ENCODE data around the gene COL27A1. TPM values are rescaled to one million over a fixed set of nuclear protein-coding genes. Genes with fewer than 3 reads are reported as not detected.

Gene COL27A1
- total RNA-seq, 2 experiments from 2014 or later = 0.50 to 1.2 TPM

DNA sequence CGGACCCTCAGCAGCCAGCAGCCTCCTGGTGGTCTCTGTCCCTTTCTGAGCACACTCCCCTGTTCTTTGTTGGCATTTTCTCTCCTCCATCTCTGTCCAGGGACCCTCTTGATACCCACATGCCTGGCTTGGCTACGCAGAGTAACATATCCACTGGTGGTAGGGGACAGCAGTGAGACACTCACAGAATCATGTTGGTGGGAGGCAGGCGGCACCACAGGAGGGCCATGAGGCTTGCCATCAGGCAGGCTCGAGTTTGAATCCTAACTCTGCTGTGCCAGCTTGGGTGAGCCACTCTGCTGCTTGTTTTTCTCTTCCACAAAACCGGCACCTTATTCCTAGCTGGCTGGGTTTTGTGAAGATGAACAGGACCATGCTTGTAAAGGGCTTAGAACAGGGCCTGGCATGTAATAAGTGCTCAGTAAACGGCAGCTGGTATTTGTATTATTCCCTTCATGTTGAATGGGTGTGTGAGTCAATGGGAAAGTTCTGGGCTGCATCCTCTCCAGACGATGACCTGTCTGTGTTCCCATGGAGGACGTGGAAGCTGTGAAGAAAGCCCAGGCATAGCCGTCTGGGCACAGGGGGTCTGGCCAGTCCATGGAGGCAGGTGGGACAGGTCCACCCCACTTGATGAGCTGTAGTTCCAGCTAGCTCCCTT, 2.3 kb downstream of the COL27A1 start:
- ChIA-PET POLR2A (no interaction called here), CTCF (interaction anchor here (0.8 to 1.6 kb wide), 4 partner anchors 74 to 141 kb away, joined by 3 to 5 read pairs (median 3); no protein-coding TSS in a partner anchor)
- Mint-ChIP-seq H3K36me3 (ENCODE audit: low read depth) (no peaks in the 10 kb centered on the region), H3K4me1 (peaks cover 17% of the 10 kb centered on the region), H3K27ac (no peak overlapping the region), H3K4me3 (peak overlapping the region; percentile 33), H3K9me3 (no peaks in the 10 kb centered on the region), H3K27me3 (peaks cover 47% of the 10 kb centered on the region)
- DNase-seq = no peak

DNA sequence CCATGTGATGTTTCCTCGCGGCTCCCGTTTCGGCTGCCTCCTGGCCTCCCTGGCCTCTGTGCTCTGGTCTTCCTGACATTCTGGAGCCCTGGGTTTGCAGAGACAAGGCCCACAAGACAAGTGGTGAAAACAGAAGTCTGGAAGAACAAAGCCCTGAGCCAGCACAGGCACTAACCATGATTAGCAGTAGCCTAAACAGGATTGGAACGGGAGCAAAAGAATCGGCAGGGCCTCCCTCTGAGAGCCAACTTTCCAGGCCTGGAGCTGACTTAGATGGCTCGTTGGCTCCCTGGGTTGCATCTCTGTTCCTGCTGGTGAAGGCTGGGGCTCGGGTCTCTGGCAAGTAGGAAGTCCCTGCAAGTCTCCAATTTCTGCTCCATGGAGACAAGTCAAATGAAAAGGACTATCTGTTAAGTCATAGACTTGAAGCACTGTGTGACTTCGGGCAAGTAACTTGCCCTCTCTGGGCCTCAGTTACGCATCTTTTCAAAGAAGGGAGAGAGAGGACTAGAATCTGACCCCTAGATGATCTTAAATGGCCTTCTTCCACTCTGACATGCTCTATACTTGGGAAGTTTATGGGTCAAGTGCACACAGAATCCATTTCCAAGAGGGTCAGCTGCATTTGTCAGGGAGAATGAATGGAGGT, 3.3 kb downstream of the COL27A1 start:
- Mint-ChIP-seq H3K4me1 (peaks cover 17% of the 10 kb centered on the region), H3K36me3 (ENCODE audit: low read depth) (no peaks in the 10 kb centered on the region), H3K27me3 (peaks cover 40% of the 10 kb centered on the region), H3K9me3 (no peaks in the 10 kb centered on the region), H3K4me3 (no peak overlapping the region), H3K27ac (no peak overlapping the region)
- DNase-seq = no peak
- CTCF ChIA-PET = interaction anchor here (1.0 to 1.6 kb wide), 2 partner anchors 75 to 132 kb away, joined by 3 read pairs; no protein-coding TSS in a partner anchor
- POLR2A ChIA-PET = no interaction called here

DNA sequence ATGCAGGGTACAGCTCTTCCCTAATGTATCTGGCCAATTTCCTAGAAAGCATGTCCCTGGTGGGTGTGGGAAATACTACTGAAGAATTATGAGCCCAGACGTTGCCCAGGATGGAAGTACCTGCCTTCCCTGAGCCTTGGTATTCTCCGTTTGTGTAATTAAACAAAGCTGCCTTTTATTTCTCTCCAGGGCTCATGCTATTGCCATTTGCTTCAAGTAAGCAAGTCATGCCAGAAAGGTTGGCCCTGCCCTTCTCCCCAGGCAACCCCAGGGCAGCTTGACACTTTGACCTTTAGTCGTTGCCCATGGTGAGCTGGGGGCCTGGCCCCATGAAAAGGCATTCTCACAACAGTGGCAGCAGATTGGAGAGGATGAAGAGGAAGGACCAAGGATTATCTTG, 4.4 kb downstream of the COL27A1 start:
- Mint-ChIP-seq H3K36me3 (ENCODE audit: low read depth) (no peaks in the 10 kb centered on the region), H3K4me1 (peaks cover 12% of the 10 kb centered on the region), H3K9me3 (no peaks in the 10 kb centered on the region), H3K27ac (no peak overlapping the region), H3K27me3 (peaks cover 35% of the 10 kb centered on the region), H3K4me3 (no peak overlapping the region)
- POLR2A ChIA-PET = no interaction called here
- CTCF ChIA-PET = interaction anchor here (1.1 kb wide), 1 partner anchor 51 kb away, joined by 5 read pairs; no protein-coding TSS in a partner anchor
- no peak for DNase-seq

DNA sequence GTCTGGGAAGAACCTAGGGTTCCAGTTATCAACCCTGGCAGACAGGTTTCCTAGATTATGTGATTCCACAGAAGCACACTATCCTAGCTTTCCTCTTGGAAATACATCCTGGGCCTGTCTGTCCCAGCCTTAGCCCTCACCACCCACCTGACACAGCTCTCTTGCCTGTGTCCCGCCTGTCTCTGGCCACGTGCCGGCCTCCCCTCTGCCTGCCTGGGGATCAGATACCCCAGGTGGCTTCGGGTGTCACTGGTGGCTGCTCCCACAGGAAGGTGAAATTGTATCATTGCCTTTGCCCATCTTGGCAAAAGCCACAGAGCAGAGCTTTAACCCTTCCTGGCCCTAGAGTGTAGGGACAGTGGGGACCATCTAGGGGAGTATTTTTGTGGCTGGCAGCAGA, 6.2 kb downstream of the COL27A1 start:
- no peak overlapping the region for H3K27ac Mint-ChIP-seq
- peaks cover 4% of the 10 kb centered on the region for H3K4me1 Mint-ChIP-seq
- H3K4me3 Mint-ChIP-seq = no peak overlapping the region
- ChIA-PET CTCF (no interaction called here), POLR2A (no interaction called here)
- H3K36me3 Mint-ChIP-seq (ENCODE audit: low read depth) = no peaks in the 10 kb centered on the region
- no peaks in the 10 kb centered on the region for H3K9me3 Mint-ChIP-seq
- peaks cover 23% of the 10 kb centered on the region for H3K27me3 Mint-ChIP-seq
- no peak for DNase-seq

DNA sequence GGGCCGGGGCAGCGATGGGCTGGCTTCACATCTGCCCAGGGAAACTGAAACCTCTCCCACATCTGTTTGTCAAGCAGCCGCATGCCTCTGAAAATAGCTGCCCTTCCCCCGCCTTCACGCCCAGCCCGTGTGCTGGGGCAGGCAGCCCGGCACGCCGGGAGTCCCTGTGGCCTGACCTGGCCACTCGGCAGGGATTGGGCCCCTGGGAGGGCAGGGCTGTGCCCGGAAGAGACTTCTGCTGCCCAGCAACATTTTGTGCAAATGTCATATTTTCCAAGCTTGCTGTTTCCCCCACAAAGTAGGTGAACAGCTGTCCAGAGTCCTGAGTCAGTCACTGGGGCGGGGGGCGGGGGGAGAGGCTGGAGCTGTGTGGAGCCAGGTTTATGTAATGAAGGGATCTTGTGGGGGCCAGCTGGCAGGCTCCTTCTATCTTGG, 8.2 kb downstream of the COL27A1 start:
- Mint-ChIP-seq H3K27ac (no peak overlapping the region), H3K36me3 (ENCODE audit: low read depth) (no peaks in the 10 kb centered on the region), H3K9me3 (no peaks in the 10 kb centered on the region), H3K4me3 (no peak overlapping the region), H3K27me3 (peaks cover 10% of the 10 kb centered on the region), H3K4me1 (no peaks in the 10 kb centered on the region)
- CTCF ChIA-PET = no interaction called here
- POLR2A ChIA-PET = no interaction called here
- no peak for DNase-seq

DNA sequence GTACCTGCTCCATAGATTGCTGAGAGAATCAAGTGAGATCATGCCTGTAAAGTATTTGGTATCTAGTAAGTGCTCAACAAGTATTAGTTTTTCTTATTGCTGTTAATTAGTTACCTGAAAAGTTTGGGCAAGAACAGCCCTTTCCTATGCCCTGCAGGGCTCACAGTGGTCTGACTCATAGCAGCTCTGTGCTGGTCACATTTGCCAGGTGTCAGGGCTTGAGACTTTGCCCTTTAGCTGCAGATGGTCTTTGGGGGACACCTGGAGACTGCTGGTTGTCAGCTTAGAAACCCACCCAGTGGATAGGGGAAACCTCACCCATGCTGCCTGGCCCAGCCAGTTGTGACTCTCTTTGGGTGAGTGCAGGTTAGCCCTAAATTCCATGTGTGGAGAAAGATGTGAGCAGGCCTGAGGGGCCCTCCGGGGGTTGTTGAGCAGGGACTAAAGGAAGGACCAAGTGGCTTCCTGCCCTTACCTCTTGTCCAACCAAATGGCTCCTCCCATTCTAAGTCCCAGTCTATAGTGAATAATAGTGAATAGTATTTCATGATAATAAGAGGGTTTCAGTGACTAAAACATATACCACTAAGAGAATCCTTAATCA, 9.0 kb downstream of the COL27A1 start:
- CTCF ChIA-PET = no interaction called here
- DNase-seq = no peak
- H3K36me3 Mint-ChIP-seq (ENCODE audit: low read depth) = no peaks in the 10 kb centered on the region
- H3K4me1 Mint-ChIP-seq = no peaks in the 10 kb centered on the region
- peaks cover 5% of the 10 kb centered on the region for H3K27me3 Mint-ChIP-seq
- POLR2A ChIA-PET = no interaction called here
- H3K4me3 Mint-ChIP-seq = no peak overlapping the region
- no peaks in the 10 kb centered on the region for H3K9me3 Mint-ChIP-seq
- H3K27ac Mint-ChIP-seq = no peak overlapping the region

DNA sequence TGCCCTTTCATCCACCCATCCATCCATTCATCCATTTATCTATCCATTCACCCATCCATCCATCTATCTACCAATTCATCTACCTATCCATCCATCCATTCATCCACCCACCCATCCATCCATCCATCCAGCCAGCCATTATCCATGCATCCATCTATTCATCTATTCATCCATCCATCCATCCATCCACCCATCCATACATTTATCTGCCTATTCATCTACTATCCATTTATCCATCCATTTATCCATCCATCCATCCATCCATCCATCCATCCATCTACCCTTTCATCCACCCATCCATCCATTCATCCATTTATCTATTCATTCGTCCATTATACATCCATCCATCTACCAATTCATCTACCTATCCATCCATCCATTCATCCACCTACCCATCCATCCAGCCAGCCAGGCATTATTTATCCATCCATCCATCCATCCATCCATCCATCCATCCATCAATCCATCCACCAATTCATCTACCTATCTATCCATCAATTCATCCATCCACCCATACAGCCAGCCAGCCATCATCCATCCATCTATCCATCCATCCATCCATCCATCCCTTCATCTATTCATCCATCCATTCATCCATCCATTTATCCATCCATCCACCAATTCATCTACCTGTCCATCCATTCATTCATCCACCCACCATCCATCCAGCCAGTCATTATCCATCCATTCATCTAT, 10.2 kb downstream of the COL27A1 start:
- Mint-ChIP-seq H3K27ac (no peak overlapping the region), H3K27me3 (peaks cover 5% of the 10 kb centered on the region), H3K4me3 (no peak overlapping the region), H3K36me3 (ENCODE audit: low read depth) (no peaks in the 10 kb centered on the region), H3K9me3 (no peaks in the 10 kb centered on the region), H3K4me1 (no peaks in the 10 kb centered on the region)
- ChIA-PET CTCF (no interaction called here), POLR2A (no interaction called here)
- no peak for DNase-seq

DNA sequence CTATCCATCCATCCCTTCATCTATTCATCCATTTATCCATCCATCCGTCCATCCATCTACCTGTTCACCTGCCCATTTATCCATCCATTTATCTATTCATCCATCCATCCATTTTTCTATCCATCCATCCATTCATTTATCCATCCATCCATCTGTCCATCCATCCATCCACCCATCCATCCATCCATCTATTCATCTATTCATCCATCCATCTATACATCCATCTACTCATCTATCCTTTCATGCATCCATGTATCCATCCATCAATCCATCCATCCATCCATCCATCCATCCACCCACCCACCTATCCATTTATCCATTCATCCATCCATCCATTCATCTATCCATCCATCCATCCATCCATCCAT, 10.8 kb downstream of the COL27A1 start:
- Mint-ChIP-seq H3K27me3 (peaks cover 2% of the 10 kb centered on the region), H3K4me3 (no peak overlapping the region), H3K27ac (no peak overlapping the region), H3K9me3 (no peaks in the 10 kb centered on the region), H3K36me3 (ENCODE audit: low read depth) (no peaks in the 10 kb centered on the region), H3K4me1 (no peaks in the 10 kb centered on the region)
- ChIA-PET CTCF (no interaction called here), POLR2A (no interaction called here)
- DNase-seq = no peak

DNA sequence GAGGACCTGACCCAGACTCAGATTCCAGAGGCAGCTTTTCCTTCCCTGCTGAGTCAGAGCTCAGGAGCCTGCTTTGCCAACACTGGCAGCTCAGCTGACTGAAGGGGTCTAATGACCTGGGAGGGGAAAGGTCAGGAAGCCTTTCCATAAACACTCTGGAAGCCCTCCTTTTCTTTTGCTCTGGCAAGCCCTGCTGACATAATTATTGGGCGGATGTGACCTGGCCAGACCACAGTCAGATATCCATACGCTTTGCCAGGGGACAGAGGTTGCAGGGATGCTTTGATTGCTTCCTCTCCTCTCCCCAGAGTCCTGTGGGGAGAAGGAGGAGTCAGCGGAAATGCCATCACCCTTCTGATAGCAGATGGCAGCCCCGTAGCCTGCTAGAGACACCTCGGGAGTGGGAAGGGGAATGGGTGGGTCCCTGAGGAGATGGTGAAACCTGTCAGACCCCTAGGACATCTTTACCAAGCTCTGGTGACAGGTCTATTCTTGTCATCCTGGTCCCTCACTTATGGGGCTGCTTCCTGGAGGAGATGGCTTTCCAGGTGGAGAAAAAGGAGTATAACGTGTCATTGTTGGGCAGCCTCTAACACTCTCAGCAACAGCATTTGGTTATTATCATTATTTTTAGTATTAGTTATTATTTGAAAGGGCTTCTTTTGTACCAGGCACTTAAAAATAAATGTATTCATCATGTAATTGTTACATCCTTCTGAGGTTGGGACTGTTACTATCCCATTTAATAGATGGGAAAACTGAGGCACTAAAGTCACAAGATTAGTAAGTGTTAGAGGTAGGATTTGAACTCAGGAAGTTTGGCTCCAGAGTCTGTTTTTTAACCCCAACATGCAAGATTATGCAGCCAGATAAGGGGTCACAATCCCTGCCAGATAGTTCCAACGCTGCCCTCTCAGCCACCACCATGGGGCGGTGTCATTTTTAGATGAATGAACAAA, 11.6 kb downstream of the COL27A1 start:
- ChIA-PET CTCF (no interaction called here), POLR2A (no interaction called here)
- H3K4me3 Mint-ChIP-seq = no peak overlapping the region
- no peaks in the 10 kb centered on the region for H3K4me1 Mint-ChIP-seq
- H3K9me3 Mint-ChIP-seq = no peaks in the 10 kb centered on the region
- H3K27me3 Mint-ChIP-seq = peaks cover 2% of the 10 kb centered on the region
- no peak overlapping the region for H3K27ac Mint-ChIP-seq
- no peaks in the 10 kb centered on the region for H3K36me3 Mint-ChIP-seq (ENCODE audit: low read depth)
- no peak for DNase-seq

DNA sequence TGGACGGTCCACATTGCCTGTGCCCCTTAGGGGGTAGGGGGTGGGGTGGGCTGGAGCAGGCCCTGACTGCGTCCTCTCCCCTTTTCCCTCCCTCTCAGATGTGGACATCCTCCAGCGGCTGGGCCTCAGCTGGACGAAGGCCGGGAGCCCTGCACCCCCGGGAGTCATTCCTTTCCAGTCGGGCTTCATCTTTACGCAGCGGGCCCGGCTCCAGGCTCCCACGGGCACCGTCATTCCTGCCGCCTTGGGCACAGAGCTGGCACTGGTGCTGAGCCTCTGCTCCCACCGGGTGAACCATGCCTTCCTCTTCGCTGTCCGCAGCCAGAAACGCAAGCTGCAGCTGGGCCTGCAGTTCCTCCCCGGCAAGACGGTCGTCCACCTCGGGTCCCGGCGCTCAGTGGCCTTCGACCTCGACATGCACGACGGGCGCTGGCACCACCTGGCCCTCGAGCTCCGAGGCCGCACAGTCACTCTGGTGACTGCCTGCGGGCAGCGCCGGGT, 12.3 kb downstream of the COL27A1 start:
- no peaks in the 10 kb centered on the region for H3K9me3 Mint-ChIP-seq
- ChIA-PET CTCF (no interaction called here), POLR2A (no interaction called here)
- H3K4me3 Mint-ChIP-seq = no peak overlapping the region
- DNase-seq = no peak
- H3K27me3 Mint-ChIP-seq = peaks cover 2% of the 10 kb centered on the region
- no peaks in the 10 kb centered on the region for H3K4me1 Mint-ChIP-seq
- H3K36me3 Mint-ChIP-seq (ENCODE audit: low read depth) = no peaks in the 10 kb centered on the region
- H3K27ac Mint-ChIP-seq = no peak overlapping the region

DNA sequence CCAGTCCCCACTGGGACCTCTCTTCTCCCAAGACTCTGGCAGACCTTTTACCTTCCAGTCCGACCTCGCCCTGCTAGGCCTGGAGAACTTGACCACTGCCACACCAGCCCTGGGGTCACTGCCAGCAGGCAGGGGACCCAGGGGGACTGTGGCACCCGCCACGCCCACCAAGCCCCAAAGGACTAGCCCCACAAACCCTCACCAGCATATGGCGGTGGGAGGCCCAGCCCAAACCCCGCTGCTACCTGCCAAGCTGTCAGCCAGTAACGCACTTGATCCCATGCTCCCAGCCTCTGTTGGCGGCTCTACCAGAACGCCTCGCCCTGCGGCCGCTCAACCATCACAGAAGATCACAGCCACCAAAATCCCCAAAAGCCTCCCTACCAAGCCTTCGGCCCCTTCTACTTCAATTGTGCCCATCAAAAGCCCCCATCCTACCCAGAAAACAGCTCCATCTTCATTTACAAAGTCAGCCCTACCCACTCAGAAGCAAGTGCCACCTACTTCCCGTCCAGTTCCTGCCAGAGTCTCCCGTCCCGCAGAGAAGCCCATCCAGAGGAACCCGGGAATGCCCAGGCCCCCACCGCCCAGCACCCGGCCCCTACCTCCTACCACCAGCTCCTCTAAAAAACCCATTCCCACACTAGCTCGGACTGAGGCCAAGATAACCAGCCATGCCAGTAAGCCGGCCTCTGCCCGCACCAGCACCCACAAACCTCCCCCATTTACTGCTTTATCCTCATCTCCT, 13.1 kb downstream of the COL27A1 start:
- Mint-ChIP-seq H3K27ac (no peak overlapping the region), H3K9me3 (no peaks in the 10 kb centered on the region)
- CTCF ChIA-PET = no interaction called here

More for the DNA sequence above, 13.1 kb downstream of the COL27A1 start:
- Mint-ChIP-seq H3K36me3 (ENCODE audit: low read depth) (no peaks in the 10 kb centered on the region), H3K4me3 (no peak overlapping the region), H3K27me3 (no peaks in the 10 kb centered on the region), H3K4me1 (no peaks in the 10 kb centered on the region)
- no peak for DNase-seq
- POLR2A ChIA-PET = no interaction called here
